HepG2 (cell line): Measurements from ENCODE around the gene RFTN1. TPM values are rescaled to one million over a fixed set of nuclear protein-coding genes. Genes with fewer than 3 reads are reported as not detected.
A peak's percentile ranks its signal among the peaks of the same experiment; 100 is the strongest.

Experiments
- ATF2 ChIP-seq: sonication (generic); formaldehyde crosslinking; IDR thresholded peaks from 2 replicates; pipeline ENCODE4 v1.4.0; 2020; ENCODE audit warnings: missing genetic modification reagents
- CEBPB ChIP-seq: IDR thresholded peaks from 2 replicates; pipeline ENCODE4 v1.6.1; 2011; ENCODE audit warnings: low read depth, low read length, improper control_type of control experiment, borderline replicate concordance
- KDM3A ChIP-seq: IDR thresholded peaks from 2 replicates; pipeline ENCODE4 v1.6.1; 2018; ENCODE audit warnings: low read depth, missing compliant biosample characterization
- KLF16 ChIP-seq, 2 experiments: sonication (generic) in 1 of 2; formaldehyde crosslinking in 1 of 2; IDR thresholded peaks; 2 replicates each; pipeline versions ENCODE4 v1.6.1 to v1.8.0; 2016 to 2023; ENCODE audit warnings: missing genetic modification reagents in 2 of 2, missing compliant biosample characterization in 1 of 2
- SOX6 ChIP-seq, 2 experiments: fragments of 450-650 bp in 1 of 2; sonication (generic) in 1 of 2; formaldehyde crosslinking in 1 of 2; IDR thresholded peaks; 2 replicates each; pipeline versions ENCODE4 v1.4.0 to v1.6.1; 2017 to 2020; ENCODE audit warnings: antibody characterized with exemption in 1 of 2, mild to moderate bottlenecking in 1 of 2, missing genetic modification reagents in 1 of 2
- SP5 ChIP-seq: IDR thresholded peaks from 2 replicates; pipeline ENCODE4 v1.6.1; 2016; ENCODE audit warnings: low read depth, borderline replicate concordance
- ZNF205 ChIP-seq: IDR thresholded peaks from 2 replicates; pipeline ENCODE4 v1.6.1; 2018; ENCODE audit warnings: missing biosample characterization, missing genetic modification reagents
- ZNF615 ChIP-seq: sonication (generic); formaldehyde crosslinking; IDR thresholded peaks from 2 replicates; pipeline ENCODE4 v1.5.0; 2020; ENCODE audit warnings: mild to moderate bottlenecking, missing genetic modification reagents, borderline replicate concordance
- ZNF878 ChIP-seq: sonication (generic); formaldehyde crosslinking; IDR thresholded peaks from 2 replicates; pipeline ENCODE4 v1.8.1; 2023; ENCODE audit warnings: mild to moderate bottlenecking, missing genetic modification reagents, moderate library complexity
- polyA plus RNA-seq, 8 experiments: library from polyadenylated mRNA; depleted of rRNA in 3 of 8; stranded (reverse) in 7 of 8; unstranded in 1 of 8; fragments of >200 nt; fragmentation: Illumina TruSeq in 4 of 8; extraction: Trizol in 4 of 8; gene quantifications; 2 replicates each; pipeline versions ENCODE4 v1.2.1 to v1.2.3, GENCODE V29; 2011 to 2016; ENCODE audit warnings: low read depth in 4 of 8, missing spikeins in 1 of 8, mixed read lengths in 1 of 8; ENCODE audit not compliant: insufficient read depth in 1 of 8
- total RNA-seq, 5 experiments: library from RNA; depleted of rRNA; stranded (reverse); fragments of >200 nt; fragmentation: Illumina TruSeq; extraction: Trizol; gene quantifications; 2 replicates each; pipeline ENCODE4 v1.2.3, GENCODE V29; 2016; ENCODE audit warnings: low read depth in 1 of 5
- TF ChIP-seq, protein P1 (sequence below): IDR thresholded peaks from 2 replicates; pipeline ENCODE4 v1.6.1; 2018; ENCODE audit warnings: missing genetic modification reagents
- TF ChIP-seq, protein P2 (sequence below): sonication (generic); formaldehyde crosslinking; IDR thresholded peaks from 2 replicates; pipeline ENCODE4 v1.4.0; 2020; ENCODE audit warnings: missing genetic modification reagents

The RFTN1 gene
- total and polyA plus RNA-seq, 2 of the 13 experiments (the other 11 are each of a cell fraction or from before 2014, with no cell fraction given): not detected

DNA sequence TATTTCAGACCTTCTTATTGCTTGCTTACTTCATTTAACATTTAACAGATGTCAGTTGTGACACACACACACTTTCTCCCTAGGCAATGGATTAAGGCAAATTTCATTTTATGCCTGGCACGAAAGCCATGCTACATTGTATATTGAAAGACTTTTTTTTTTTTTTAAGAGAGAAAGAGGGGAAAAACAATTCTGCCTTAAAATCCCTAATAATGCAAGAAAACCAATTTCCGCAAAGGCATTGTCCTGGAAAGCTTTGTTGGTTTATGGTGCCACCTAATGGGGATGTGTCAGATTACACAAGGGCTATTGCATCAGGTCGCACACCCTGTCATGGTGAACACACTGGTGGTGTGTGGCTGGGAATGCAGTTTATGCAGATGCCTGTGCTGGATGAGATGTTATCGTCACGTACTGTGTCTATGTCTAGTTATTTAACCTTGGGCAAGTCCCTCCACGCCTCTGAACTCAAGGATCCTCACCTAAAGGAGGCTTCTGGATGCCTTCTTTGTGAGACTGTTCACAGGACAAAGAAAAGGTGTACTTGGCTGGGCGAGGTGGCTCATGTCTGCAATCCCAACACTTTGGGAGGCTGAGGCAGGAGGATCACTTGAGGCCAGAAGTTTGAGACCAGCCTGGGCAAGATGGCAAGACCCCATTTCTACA, 37.3 kb upstream of the RFTN1 start (continued):
- TF ChIP-seq KLF16 (CRISPR knock-in tag; IDR thresholded peaks at IDR 0.05) (peak in 1 of 2 experiments; percentile 68; a peak in 1 of 4 replicates), ATF2 (CRISPR knock-in tag) (0 out of 2 replicates have a peak, but pooled peaks have one; percentile 33), KDM3A (0 out of 2 replicates have a peak, but pooled peaks have one; percentile 77), CEBPB (peak; percentile 95), SP5 (CRISPR knock-in tag) (0 out of 2 replicates have a peak, but pooled peaks have one; percentile 11), ZNF615 (CRISPR knock-in tag) (no peak), ZNF878 (no peak), ZNF205 (CRISPR knock-in tag) (peak; percentile 55; the same call in 1 of the 2 replicates), SOX6 (IDR thresholded peaks at IDR 0.05) (no peak), SOX6 (CRISPR knock-in tag; IDR thresholded peaks at IDR 0.05) (peak; percentile 23; the same call in 1 of the 2 replicates)
- TF ChIP-seq, protein P1, sequence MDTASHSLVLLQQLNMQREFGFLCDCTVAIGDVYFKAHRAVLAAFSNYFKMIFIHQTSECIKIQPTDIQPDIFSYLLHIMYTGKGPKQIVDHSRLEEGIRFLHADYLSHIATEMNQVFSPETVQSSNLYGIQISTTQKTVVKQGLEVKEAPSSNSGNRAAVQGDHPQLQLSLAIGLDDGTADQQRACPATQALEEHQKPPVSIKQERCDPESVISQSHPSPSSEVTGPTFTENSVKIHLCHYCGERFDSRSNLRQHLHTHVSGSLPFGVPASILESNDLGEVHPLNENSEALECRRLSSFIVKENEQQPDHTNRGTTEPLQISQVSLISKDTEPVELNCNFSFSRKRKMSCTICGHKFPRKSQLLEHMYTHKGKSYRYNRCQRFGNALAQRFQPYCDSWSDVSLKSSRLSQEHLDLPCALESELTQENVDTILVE (CRISPR knock-in tag): peak; percentile 68; the same call in 1 of the 2 replicates
- TF ChIP-seq, protein P2, sequence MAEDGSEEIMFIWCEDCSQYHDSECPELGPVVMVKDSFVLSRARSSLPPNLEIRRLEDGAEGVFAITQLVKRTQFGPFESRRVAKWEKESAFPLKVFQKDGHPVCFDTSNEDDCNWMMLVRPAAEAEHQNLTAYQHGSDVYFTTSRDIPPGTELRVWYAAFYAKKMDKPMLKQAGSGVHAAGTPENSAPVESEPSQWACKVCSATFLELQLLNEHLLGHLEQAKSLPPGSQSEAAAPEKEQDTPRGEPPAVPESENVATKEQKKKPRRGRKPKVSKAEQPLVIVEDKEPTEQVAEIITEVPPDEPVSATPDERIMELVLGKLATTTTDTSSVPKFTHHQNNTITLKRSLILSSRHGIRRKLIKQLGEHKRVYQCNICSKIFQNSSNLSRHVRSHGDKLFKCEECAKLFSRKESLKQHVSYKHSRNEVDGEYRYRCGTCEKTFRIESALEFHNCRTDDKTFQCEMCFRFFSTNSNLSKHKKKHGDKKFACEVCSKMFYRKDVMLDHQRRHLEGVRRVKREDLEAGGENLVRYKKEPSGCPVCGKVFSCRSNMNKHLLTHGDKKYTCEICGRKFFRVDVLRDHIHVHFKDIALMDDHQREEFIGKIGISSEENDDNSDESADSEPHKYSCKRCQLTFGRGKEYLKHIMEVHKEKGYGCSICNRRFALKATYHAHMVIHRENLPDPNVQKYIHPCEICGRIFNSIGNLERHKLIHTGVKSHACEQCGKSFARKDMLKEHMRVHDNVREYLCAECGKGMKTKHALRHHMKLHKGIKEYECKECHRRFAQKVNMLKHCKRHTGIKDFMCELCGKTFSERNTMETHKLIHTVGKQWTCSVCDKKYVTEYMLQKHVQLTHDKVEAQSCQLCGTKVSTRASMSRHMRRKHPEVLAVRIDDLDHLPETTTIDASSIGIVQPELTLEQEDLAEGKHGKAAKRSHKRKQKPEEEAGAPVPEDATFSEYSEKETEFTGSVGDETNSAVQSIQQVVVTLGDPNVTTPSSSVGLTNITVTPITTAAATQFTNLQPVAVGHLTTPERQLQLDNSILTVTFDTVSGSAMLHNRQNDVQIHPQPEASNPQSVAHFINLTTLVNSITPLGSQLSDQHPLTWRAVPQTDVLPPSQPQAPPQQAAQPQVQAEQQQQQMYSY: no peak
